HepG2 (cell line): Measurements from ENCODE around the gene PHLPP2.

Experiments used
- DPF2 ChIP-seq: sonication (generic); formaldehyde crosslinking; IDR thresholded peaks from 2 replicates; pipeline ENCODE4 v1.4.0; 2020; ENCODE audit warnings: mild to moderate bottlenecking, low read depth, missing genetic modification reagents, borderline replicate concordance
- JUND ChIP-seq: sonication (generic); formaldehyde crosslinking; IDR thresholded peaks from 2 replicates; pipeline ENCODE4 v1.8.0; 2022; ENCODE audit warnings: mild to moderate bottlenecking, missing genetic modification reagents
- MYNN ChIP-seq: sonication (generic); formaldehyde crosslinking; IDR thresholded peaks from 2 replicates; pipeline ENCODE4 v1.4.0; 2020; ENCODE audit warnings: mild to moderate bottlenecking, low read depth, missing genetic modification reagents
- PAF1 ChIP-seq: IDR thresholded peaks from 2 replicates; pipeline ENCODE4 v1.6.1; 2016; ENCODE audit warnings: missing genetic modification reagents, missing compliant biosample characterization
- POLR2A ChIP-seq, 2 experiments: IDR thresholded peaks; 2 replicates each; pipeline ENCODE4 v1.6.1; 2011; ENCODE audit warnings: low read depth in 2 of 2, low read length in 2 of 2, mild to moderate bottlenecking in 1 of 2, moderate library complexity in 1 of 2; ENCODE audit not compliant: insufficient read depth in 1 of 2
- RXRA ChIP-seq: sonication (generic); formaldehyde crosslinking; IDR thresholded peaks from 2 replicates; pipeline ENCODE4 v1.5.1; 2020; ENCODE audit warnings: missing genetic modification reagents
- RXRB ChIP-seq: IDR thresholded peaks from 2 replicates; pipeline ENCODE4 v1.6.1; 2016; ENCODE audit warnings: borderline replicate concordance, missing genetic modification reagents, missing compliant biosample characterization
- ZBTB1 ChIP-seq: sonication (generic); formaldehyde crosslinking; IDR thresholded peaks from 2 replicates; pipeline ENCODE4 v1.4.0; 2020; ENCODE audit warnings: missing genetic modification reagents, borderline replicate concordance
- ZNF782 ChIP-seq: sonication (generic); formaldehyde crosslinking; IDR thresholded peaks from 2 replicates; pipeline ENCODE4 v1.4.0; 2020; ENCODE audit warnings: missing genetic modification reagents, mild to moderate bottlenecking, borderline replicate concordance
- TF ChIP-seq, protein P1 (sequence below): sonication (generic); formaldehyde crosslinking; IDR thresholded peaks from 2 replicates; pipeline ENCODE4 v1.8.0; 2022; ENCODE audit warnings: missing genetic modification reagents, low read depth, mild to moderate bottlenecking, borderline replicate concordance
- TF ChIP-seq, protein P2 (sequence below): sonication (generic); formaldehyde crosslinking; IDR thresholded peaks from 2 replicates; pipeline ENCODE4 v1.5.0; 2020; ENCODE audit warnings: mild to moderate bottlenecking, missing genetic modification reagents, moderate library complexity
- TF ChIP-seq, protein P3 (sequence below): sonication (generic); formaldehyde crosslinking; IDR thresholded peaks from 2 replicates; pipeline ENCODE4 v1.5.0; 2020; ENCODE audit warnings: mild to moderate bottlenecking, missing genetic modification reagents
- TF ChIP-seq, protein P4 (sequence below): sonication (generic); formaldehyde crosslinking; IDR thresholded peaks from 2 replicates; pipeline ENCODE4 v1.4.0; 2020; ENCODE audit warnings: missing genetic modification reagents

DNA sequence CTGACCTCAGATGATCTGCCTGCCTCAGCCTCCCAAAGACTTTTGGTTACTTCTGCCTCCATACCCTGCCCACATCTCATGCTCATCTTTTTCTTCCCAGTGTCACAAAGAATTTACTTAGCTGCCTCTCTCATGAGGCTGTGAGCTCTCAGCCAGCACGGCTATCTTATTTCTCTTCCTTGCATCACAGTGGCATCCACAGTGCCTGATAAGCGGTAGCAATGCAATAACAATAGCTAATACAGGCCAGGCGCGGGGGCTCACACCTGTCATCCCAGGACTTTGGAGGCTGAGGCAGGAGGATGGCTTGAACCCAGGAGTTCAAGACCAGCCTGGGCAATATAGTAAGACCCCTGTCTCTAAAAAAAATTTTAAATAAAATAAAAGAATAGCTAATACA, 114.1 kb downstream of the PHLPP2 start:
- TF ChIP-seq RXRA: no peak
- TF ChIP-seq, protein P1, sequence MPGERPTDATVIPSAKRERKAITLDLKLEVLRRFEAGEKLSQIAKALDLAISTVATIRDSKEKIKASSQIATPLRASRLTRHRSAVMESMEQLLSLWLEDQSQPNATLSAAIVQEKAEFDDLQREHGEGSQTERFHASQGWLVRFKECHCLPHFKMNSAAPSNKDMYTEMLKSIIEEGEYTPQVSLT (CRISPR knock-in tag): no peak
- TF ChIP-seq ZBTB1 (CRISPR knock-in tag): no peak
- no peak for TF ChIP-seq POLR2A (IDR thresholded peaks at IDR 0.05; ENCODE audit: insufficient read depth in 1 of 2, low read depth in 2 of 2, low read length in 2 of 2)
- no peak for TF ChIP-seq ZNF782 (CRISPR knock-in tag)
- TF ChIP-seq, protein P2, sequence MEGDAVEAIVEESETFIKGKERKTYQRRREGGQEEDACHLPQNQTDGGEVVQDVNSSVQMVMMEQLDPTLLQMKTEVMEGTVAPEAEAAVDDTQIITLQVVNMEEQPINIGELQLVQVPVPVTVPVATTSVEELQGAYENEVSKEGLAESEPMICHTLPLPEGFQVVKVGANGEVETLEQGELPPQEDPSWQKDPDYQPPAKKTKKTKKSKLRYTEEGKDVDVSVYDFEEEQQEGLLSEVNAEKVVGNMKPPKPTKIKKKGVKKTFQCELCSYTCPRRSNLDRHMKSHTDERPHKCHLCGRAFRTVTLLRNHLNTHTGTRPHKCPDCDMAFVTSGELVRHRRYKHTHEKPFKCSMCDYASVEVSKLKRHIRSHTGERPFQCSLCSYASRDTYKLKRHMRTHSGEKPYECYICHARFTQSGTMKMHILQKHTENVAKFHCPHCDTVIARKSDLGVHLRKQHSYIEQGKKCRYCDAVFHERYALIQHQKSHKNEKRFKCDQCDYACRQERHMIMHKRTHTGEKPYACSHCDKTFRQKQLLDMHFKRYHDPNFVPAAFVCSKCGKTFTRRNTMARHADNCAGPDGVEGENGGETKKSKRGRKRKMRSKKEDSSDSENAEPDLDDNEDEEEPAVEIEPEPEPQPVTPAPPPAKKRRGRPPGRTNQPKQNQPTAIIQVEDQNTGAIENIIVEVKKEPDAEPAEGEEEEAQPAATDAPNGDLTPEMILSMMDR: no peak
- TF ChIP-seq JUND (CRISPR knock-in tag): no peak
- TF ChIP-seq, protein P3, sequence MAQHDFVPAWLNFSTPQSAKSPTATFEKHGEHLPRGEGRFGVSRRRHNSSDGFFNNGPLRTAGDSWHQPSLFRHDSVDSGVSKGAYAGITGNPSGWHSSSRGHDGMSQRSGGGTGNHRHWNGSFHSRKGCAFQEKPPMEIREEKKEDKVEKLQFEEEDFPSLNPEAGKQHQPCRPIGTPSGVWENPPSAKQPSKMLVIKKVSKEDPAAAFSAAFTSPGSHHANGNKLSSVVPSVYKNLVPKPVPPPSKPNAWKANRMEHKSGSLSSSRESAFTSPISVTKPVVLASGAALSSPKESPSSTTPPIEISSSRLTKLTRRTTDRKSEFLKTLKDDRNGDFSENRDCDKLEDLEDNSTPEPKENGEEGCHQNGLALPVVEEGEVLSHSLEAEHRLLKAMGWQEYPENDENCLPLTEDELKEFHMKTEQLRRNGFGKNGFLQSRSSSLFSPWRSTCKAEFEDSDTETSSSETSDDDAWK (CRISPR knock-in tag): no peak
- no peak for TF ChIP-seq DPF2 (CRISPR knock-in tag)
- TF ChIP-seq RXRB (CRISPR knock-in tag): no peak
- no peak for TF ChIP-seq PAF1 (CRISPR knock-in tag)
- TF ChIP-seq, protein P4, sequence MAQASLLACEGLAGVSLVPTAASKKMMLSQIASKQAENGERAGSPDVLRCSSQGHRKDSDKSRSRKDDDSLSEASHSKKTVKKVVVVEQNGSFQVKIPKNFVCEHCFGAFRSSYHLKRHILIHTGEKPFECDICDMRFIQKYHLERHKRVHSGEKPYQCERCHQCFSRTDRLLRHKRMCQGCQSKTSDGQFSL: no peak
- no peak for TF ChIP-seq MYNN (CRISPR knock-in tag)
